NCI-H2081 treated with DMSO at 0.1 percent for 48 hours (cell line): Measurements from ENCODE around the gene CORIN.

Experiments used
- DNase-seq: peaks from one replicate; lab custom pipeline; 2025; lab: John Stamatoyannopoulos, UW

CORIN gene

GRCh38 chr4:47831026-47831679, 6.7 kb downstream of the CORIN start:
- peak; percentile 60 for DNase-seq

GRCh38 chr4:47830265-47831025, 7.4 kb downstream of the CORIN start:
- peak; percentile 13 for DNase-seq

- DNase-seq: no peak
Observed at GRCh38 chr4:47829438-47829837, 8.4 kb downstream of the CORIN start.

- no peak for DNase-seq
Observed at GRCh38 chr4:47827343-47828047, 10.4 kb downstream of the CORIN start.

- DNase-seq: no peak
Observed at GRCh38 chr4:47824840-47825239, 13.0 kb downstream of the CORIN start.

- DNase-seq: no peak
Observed at GRCh38 chr4:47819178-47819577, 18.7 kb downstream of the CORIN start.

GRCh38 chr4:47817275-47817674, 20.6 kb downstream of the CORIN start:
- DNase-seq: no peak

- no peak for DNase-seq
Observed at GRCh38 chr4:47816748-47817147, 21.1 kb downstream of the CORIN start.

GRCh38 chr4:47814618-47815295, 23.1 kb downstream of the CORIN start:
- DNase-seq: no peak

- no peak for DNase-seq
Observed at GRCh38 chr4:47809654-47810203, 28.1 kb downstream of the CORIN start.

- DNase-seq: no peak
Observed at GRCh38 chr4:47804598-47804997, 33.3 kb downstream of the CORIN start.

GRCh38 chr4:47801481-47802002, 36.3 kb downstream of the CORIN start:
- DNase-seq: no peak

GRCh38 chr4:47798165-47798564, 39.7 kb downstream of the CORIN start:
- no peak for DNase-seq

GRCh38 chr4:47791965-47792364, 45.9 kb downstream of the CORIN start:
- DNase-seq: no peak

- no peak for DNase-seq
Observed at GRCh38 chr4:47790105-47790504, 47.8 kb downstream of the CORIN start.

GRCh38 chr4:47788126-47788525, 49.7 kb downstream of the CORIN start:
- DNase-seq: no peak

- DNase-seq: no peak
Observed at GRCh38 chr4:47786958-47787370, 50.9 kb downstream of the CORIN start.

GRCh38 chr4:47785153-47785552, 52.7 kb downstream of the CORIN start:
- no peak for DNase-seq

GRCh38 chr4:47784222-47784621, 53.6 kb downstream of the CORIN start:
- DNase-seq: no peak

GRCh38 chr4:47776353-47776752, 61.5 kb downstream of the CORIN start:
- DNase-seq: no peak

- DNase-seq: no peak
Observed at GRCh38 chr4:47774079-47774478, 63.8 kb downstream of the CORIN start.

- no peak for DNase-seq
Observed at GRCh38 chr4:47771020-47771419, 66.8 kb downstream of the CORIN start.
